ENCODE results near the gene FBXL15.

FBXL15 gene

DNA sequence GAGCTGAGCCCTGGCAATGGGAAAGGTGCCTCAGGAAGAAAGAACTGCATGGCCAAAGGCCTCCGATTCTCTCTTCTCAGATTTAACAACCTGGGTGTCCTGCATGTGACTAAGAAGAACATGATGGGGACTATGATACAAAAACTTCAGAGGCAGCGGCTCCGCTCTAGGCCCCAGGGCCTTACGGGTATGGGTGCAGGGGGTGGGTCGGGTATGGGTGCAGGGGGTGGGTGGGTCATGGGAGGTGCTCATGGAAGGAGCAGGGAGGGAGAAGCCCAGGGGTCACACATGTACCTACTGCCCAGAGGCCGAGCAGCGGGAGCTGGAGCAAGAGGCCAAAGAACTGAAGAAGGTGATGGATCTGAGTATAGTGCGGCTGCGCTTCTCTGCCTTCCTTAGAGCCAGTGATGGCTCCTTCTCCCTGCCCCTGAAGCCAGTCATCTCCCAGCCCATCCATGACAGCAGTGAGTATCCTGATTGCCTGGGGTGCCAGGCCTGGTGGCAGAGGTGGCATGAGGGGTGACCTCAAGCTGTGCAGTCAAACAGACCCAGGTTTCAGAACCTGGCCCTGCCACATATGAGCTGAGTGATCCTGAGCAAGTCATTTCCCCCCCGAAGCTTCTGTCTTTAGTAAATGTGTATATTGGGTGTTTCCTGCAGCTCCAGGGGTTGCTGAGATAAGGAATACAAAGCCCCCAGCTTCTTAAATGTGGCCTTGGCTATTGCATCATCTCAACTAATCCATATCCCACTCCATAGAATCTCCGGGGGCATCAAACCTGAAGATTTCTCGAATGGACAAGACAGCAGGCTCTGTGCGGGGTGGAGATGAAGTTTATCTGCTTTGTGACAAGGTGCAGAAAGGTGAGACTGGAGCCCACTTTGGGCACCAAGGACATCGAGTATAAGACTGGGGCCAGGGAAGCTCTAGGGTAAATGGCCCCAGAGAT lies 23.1 kb upstream of the FBXL15 start:
- in situ Hi-C loops (cut with MboI; ENCODE audit: low sequenced_read_pairs), result no loop called here

DNA sequence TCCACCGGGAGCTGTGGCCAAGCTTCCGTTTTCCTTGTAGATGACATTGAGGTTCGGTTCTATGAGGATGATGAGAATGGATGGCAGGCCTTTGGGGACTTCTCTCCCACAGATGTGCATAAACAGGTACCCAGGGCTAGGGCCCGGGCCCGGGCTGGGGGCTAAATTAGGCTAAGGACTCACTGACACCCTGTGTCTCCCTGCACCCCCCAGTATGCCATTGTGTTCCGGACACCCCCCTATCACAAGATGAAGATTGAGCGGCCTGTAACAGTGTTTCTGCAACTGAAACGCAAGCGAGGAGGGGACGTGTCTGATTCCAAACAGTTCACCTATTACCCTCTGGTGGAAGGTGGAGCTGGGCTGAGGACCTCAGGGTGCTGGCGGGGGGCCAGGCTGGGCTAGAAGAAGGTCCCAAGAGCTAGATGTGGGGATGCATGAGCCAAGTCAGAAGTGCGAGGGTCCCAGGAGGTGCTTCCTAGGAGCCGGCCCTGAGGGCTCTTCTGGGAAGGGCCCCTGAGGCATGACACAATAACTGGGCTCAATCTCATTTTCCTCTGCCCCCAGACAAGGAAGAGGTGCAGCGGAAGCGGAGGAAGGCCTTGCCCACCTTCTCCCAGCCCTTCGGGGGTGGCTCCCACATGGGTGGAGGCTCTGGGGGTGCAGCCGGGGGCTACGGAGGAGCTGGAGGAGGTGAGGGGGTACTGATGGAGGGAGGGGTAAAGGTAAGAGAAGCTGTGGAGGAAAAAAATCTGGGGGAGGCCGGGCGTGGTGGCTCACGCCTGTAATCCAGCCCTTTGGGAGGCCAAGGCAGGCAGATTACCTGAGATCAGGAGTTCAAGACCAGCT lies 22.2 kb upstream of the FBXL15 start:
- in situ Hi-C loops (cut with MboI; ENCODE audit: low sequenced_read_pairs), result no loop called here

DNA sequence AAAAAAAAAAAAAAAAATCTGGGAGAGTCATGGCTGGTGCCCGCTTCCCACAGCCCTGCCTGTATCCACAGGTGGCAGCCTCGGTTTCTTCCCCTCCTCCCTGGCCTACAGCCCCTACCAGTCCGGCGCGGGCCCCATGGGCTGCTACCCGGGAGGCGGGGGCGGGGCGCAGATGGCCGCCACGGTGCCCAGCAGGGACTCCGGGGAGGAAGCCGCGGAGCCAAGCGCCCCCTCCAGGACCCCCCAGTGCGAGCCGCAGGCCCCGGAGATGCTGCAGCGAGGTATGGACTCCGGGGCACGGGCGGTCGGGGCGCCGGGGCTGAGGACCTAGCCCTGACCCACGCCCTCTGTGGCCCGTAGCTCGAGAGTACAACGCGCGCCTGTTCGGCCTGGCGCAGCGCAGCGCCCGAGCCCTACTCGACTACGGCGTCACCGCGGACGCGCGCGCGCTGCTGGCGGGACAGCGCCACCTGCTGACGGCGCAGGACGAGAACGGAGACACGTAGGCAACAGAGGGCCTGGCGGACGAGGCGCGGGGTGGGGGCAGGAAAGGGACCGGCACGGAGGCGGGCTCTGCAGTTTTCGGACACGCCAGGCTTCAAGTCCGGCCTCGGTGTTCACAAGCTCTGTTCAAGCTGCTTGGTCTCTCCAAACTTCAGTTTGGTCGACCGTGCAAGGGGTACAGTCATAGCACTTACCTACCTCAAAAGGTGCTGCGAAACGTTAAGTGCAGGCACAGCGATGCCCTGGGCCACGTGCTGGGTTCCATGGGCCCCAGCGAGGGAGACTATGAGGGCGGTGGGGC lies 21.2 kb upstream of the FBXL15 start:
- in situ Hi-C loops (cut with MboI; ENCODE audit: low sequenced_read_pairs), result no loop called here

- in situ Hi-C loops (cut with MboI; ENCODE audit: low sequenced_read_pairs), result no loop called here
These were observed 20.6 kb upstream of the FBXL15 start for GRCh38 chr10:102400076-102400475.

DNA sequence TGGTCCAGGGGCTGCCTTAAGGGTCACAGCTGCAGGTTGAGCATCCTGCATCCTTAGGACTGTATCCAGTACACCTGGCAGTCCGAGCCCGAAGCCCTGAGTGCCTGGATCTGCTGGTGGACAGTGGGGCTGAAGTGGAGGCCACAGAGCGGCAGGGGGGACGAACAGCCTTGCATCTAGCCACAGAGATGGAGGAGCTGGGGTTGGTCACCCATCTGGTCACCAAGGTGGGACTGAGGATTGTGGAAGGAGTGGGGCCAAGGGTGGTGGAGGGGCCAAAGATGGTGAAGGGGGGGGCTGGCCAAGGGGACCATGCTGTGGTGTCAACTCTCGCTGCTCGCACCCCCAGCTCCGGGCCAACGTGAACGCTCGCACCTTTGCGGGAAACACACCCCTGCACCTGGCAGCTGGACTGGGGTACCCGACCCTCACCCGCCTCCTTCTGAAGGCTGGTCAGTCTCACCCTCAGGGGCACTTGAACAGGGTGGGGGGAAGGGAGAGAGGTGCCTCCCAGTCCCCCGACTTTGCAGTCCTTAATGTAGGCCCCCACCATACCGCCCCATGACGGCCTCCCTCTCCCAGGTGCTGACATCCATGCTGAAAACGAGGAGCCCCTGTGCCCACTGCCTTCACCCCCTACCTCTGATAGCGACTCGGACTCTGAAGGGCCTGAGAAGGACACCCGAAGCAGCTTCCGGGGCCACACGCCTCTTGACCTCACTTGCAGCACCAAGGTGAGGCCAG lies 19.9 kb upstream of the FBXL15 start:
- in situ Hi-C loops (cut with MboI; ENCODE audit: low sequenced_read_pairs), result no loop called here

- in situ Hi-C loops (cut with MboI; ENCODE audit: low sequenced_read_pairs), result no loop called here
These were observed 19.3 kb upstream of the FBXL15 start for GRCh38 chr10:102401342-102401654.

GRCh38 chr10:102401735-102402511 lies 18.7 kb upstream of the FBXL15 start:
- in situ Hi-C loops (cut with MboI; ENCODE audit: low sequenced_read_pairs), result no loop called here

- in situ Hi-C loops (cut with MboI; ENCODE audit: low sequenced_read_pairs), result no loop called here
These were observed 18.1 kb upstream of the FBXL15 start for GRCh38 chr10:102402512-102402896.

- in situ Hi-C loops (cut with MboI; ENCODE audit: low sequenced_read_pairs), result no loop called here
These were observed 17.5 kb upstream of the FBXL15 start for GRCh38 chr10:102403115-102403514.

- in situ Hi-C loops (cut with MboI; ENCODE audit: low sequenced_read_pairs), result no loop called here
These were observed 16.1 kb upstream of the FBXL15 start for GRCh38 chr10:102404361-102405107.

- in situ Hi-C loops (cut with MboI; ENCODE audit: low sequenced_read_pairs), result no loop called here
These were observed 15.5 kb upstream of the FBXL15 start for GRCh38 chr10:102405108-102405571.

DNA sequence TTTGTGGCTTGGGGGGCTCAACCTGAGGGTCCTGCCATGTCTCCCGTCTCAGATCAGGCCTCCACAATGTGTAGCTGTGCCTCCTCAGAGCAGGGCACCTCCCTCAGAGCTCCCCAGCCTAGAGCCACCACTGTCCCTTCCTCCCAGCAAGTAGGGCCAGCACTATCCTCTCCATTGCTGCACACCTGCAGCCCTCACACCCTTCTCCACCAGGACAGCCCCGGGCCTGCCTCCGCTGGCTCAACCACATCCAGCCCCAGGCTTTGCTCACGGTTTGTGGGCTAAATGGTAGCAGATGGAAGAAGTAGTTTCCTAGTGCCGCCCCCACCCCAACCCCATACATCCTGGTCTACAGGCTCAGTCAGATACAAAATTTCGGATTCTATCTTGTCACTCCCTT lies 15.0 kb upstream of the FBXL15 start:
- in situ Hi-C loops (cut with MboI; ENCODE audit: low sequenced_read_pairs), result no loop called here

DNA sequence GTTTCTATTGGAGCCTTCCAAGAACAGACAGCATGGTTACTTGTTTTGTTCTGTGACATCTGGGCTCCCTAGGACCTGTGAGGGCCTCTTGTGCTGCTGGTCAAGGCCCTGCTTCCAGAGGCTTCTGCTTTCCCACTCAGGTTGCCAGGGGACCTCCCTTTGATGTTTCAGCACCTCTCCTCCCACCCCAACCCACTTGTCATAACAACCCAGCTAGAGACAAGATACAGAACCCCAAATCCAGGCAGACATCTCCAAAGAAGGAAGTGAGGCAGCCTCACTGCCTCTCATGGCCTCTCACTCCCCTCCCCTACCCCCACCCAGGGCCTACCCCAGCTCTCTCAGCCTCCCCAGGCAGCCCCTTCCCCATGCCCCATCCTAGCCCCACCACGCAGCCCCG lies 13.8 kb upstream of the FBXL15 start:
- in situ Hi-C loops (cut with MboI; ENCODE audit: low sequenced_read_pairs), result no loop called here

- in situ Hi-C loops (cut with MboI; ENCODE audit: low sequenced_read_pairs), result no loop called here
These were observed 13.1 kb upstream of the FBXL15 start for GRCh38 chr10:102407425-102408130.

- in situ Hi-C loops (cut with MboI; ENCODE audit: low sequenced_read_pairs), result no loop called here
These were observed 12.4 kb upstream of the FBXL15 start for GRCh38 chr10:102408131-102408727.

GRCh38 chr10:102408728-102409603 lies 11.7 kb upstream of the FBXL15 start:
- in situ Hi-C loops (cut with MboI; ENCODE audit: low sequenced_read_pairs), result no loop called here
